ENCODE measurements around the gene PPFIA1.
"Not testable (repeated sequence)": the region's sequence is repeated elsewhere in the genome, so short reads cannot be mapped to it uniquely, and the experiment has no call there.

Gene PPFIA1

DNA sequence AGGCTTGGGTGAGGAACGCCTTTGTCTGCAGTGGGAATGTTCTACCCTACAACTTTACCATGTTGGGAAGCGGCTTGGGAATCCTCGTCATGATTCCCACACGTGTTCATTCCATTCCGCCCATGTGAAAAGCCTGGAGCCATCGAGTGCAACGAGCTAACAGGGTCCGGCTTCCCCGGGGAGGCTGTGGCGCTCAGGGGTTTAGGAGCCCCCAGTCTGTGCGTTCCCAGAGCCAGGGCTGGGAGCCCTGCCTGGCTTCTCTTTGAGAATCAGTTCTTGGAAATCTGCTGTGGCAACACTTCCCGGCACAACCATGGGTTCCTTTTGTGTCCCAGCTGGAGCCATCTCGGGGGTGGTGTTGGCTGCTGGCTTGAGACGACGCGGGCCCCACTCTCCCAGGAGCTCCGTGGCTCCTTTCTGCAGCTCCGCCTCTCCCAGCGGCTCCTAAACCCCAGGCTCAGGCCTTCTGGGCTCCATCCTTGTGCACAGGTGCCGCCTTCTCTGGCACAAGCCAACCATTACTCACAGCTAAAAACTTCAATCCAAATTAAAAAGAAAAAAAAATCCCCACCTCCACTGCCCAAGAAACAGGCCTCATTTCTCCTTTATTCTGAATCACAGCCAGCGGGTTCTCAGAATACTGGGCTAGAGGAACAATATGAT, 18.7 kb upstream of the PPFIA1 start:
- no peak for DNase-seq (ENCODE audit: low read depth)

DNA sequence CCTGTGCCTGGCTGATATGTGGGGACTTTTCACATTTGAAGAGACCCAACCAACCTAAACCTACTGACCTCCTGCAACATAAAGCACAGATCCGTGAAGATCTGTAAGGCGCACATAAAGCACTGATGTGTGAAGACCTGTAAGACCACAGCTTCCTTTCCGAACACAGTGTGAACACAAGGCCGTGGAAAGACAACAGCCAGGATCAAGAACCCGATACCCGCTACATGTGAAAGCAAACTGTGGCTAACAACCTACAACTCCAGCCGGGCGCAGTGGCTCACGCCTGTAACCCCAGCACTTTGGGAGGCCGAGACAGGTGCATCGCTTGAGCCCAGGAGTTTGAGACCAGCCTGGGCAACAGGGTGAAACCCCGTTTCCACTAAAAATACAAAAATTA, 17.6 kb upstream of the PPFIA1 start:
- no peak for DNase-seq (ENCODE audit: low read depth)

- DNase-seq (ENCODE audit: low read depth) = peak; percentile 14
Observed at GRCh38 chr11:70255477-70256116, 14.9 kb upstream of the PPFIA1 start.

DNA sequence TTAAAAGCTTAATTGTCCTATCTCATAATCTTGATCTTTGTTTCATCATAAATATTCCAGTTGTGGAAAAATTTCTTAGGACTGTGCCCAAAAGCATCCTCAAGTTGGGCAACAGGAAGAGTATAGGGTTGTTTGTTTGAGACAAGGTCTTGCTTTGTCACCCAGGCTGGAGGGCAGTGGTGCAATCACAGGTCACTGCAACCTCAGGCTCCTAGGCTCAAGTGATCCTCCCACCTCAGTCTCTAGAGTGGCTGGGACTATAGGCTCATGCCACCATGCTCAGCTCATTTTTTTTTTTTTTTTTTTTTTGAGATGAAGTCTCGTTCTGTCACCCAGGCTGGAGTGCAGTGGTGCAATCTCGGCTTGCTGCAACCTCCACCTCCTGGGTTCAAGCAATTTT, 11.4 kb upstream of the PPFIA1 start:
- DNase-seq (ENCODE audit: low read depth) = not testable (repeated sequence)

- DNase-seq (ENCODE audit: low read depth) = no peak
Observed at GRCh38 chr11:70262951-70263350, 7.5 kb upstream of the PPFIA1 start.

DNA sequence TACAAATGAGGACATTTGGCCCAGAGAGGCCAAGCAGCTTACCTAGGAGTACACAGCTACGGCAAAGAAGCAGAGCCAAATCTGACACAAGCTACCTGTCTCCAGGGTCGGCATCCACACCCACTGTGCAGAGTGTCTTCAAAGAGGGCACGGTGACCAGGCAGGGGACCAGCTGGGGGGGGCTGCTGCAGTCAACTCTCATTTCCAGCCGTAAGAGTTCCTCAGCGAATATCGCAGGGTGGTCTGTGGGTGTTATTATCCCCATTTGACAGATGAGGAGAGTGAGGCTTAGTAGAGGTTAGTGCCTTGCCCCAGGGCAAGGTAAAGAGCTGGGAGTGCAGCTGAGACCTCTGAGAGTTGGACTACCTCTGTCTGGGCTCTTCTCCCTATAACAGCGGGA, 7.1 kb upstream of the PPFIA1 start:
- DNase-seq (ENCODE audit: low read depth) = no peak

DNA sequence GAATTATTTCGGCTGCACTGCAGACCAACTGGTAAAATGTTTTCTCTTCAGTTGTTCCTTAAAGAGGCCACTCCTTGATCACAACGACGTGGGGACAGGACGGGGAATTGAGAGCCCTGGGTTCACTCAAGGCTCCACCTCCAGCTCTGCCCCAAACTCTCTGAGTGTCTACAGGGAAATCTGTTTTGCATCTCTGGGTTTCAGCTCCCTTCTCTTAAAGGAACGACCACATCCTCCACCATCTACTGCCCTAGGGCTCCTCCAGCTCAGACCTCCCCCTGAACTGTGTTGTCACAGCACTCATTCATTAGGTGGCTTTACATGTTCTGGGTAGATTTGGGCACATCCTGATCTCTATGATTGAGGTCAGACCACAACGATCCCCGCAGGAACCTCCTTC, 5.1 kb upstream of the PPFIA1 start:
- DNase-seq (ENCODE audit: low read depth) = no peak

DNA sequence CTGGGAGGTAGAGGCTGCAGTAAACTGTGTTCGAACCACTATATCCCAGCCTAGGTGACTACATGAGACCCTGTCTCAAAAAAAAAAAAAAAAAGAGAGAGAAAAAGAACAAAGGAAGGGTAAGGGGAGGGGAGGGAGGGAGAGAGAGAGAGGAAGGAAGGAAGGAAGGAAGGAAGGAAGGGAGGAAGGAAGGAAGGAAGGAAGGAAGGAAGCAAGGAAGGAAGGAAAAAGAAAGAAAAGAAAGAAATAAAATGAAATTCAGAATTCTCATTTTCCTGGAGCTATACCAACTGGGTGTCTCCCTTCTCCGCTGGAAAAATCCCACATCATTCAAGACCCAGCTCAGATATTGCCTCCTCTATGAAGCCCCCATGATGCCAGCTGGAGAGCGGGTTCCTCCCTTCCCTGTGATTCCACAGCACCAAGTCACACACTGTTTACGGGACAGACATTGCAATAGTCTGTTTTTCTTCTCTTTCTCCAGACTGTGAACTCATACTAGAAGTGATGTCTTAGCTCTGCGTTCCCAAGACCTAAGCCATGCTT, 3.0 kb upstream of the PPFIA1 start:
- no peak for DNase-seq (ENCODE audit: low read depth)

DNA sequence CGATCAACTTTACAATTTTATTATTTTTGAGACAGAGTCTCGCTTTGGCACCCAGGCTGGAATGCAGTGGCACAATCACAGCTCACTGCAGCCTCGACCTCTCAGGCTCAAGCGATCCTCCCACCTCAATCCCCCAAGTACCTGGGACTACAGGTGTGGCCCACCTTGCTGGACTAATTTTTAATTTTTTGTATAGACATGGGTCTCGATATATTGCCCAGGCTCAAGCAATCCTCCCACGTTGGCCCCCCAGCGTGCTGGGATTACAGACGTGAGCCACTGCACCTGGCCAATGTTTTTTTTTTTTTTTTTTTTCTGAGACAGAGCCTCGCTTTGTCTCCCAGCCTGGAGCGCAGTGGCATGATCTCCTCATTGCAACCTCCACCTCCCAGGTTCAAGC, 2.0 kb upstream of the PPFIA1 start:
- DNase-seq (ENCODE audit: low read depth) = no peak

- peak; percentile 67 for DNase-seq (ENCODE audit: low read depth)
Observed at GRCh38 chr11:70270877-70271648, 573 bp downstream of the PPFIA1 start.

DNA sequence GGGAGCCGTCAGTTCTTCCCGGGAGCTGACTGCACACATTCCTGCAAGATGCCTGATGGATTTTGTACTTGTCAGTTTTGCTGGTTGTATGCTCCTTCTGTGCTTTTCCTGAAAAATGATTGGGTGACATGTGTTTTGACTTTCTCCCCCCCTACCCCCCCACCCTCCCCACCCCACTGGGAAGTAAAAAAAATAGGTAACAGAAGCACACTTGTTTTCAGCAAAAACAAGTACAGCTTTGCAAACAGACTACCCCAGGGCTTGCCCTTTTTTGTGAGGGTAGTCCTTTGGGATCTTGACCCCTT, 1.1 kb downstream of the PPFIA1 start:
- no peak for DNase-seq (ENCODE audit: low read depth)

- no peak for DNase-seq (ENCODE audit: low read depth)
Observed at GRCh38 chr11:70272009-70272408, 1.5 kb downstream of the PPFIA1 start.

- no peak for DNase-seq (ENCODE audit: low read depth)
Observed at GRCh38 chr11:70278994-70279393, 8.5 kb downstream of the PPFIA1 start.

DNA sequence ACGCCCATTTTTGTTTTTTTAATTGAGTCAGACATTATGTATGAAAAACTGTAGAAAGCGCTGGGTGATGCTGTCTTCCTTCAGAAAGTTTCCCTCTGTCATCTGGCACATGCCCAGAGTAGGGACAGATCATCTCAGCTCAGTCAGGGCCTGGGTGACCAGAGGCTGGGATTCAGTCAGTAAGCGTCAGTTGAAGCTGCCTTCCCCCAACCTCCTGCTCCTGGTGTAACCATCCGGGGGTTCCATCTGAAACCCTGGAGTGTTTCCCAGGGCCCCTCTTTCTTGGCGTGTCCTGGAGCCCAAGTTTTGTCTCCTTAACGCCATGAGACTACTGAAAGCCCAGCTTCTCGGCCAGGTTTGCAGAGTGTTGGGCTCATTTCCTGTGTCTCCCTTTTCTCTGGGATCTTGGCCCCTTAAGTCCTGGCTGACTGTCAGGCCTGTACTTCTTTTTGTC, 10.7 kb downstream of the PPFIA1 start:
- no peak for DNase-seq (ENCODE audit: low read depth)

DNA sequence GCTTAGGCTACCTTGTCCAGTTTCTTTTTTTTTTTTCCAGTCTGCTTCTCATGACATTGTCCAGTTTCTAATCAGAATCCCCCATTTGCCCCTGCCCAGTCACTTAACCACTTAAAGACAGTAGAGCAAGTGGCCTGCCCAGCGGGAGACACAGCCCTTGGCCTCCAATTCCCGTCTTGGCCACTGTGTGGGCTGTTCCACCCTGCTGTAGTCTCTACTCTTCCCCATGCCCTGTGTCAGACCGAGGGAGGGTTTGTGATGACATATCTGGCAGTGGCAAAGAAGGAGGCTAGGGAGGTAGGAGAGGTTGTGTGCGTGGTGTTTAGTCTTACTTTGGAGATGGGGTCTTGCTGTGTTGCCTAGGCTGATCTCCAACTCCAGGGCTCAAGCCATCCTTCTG, 11.5 kb downstream of the PPFIA1 start:
- no peak for DNase-seq (ENCODE audit: low read depth)

GRCh38 chr11:70288721-70289120, 18.2 kb downstream of the PPFIA1 start:
- no peak for DNase-seq (ENCODE audit: low read depth)

DNA sequence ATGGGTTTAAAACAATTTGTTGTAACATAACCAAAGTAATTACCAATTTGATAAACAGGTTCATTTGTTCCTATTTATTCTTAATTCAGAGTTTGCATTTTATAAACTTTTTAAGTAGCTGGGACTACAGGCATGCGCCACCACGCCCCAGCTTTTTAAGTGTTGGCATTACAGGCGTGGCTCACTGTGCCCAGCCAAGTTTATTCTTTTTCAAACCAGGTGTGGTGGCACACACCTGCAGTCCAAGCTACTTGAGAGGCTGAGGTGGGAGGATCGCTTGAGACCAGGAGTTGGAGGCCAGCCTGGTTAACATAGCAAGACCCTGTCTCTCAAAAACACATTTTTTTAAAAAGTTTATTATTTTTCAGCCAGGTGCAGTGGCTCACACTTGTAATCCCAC, 19.1 kb downstream of the PPFIA1 start:
- no peak for DNase-seq (ENCODE audit: low read depth)

DNA sequence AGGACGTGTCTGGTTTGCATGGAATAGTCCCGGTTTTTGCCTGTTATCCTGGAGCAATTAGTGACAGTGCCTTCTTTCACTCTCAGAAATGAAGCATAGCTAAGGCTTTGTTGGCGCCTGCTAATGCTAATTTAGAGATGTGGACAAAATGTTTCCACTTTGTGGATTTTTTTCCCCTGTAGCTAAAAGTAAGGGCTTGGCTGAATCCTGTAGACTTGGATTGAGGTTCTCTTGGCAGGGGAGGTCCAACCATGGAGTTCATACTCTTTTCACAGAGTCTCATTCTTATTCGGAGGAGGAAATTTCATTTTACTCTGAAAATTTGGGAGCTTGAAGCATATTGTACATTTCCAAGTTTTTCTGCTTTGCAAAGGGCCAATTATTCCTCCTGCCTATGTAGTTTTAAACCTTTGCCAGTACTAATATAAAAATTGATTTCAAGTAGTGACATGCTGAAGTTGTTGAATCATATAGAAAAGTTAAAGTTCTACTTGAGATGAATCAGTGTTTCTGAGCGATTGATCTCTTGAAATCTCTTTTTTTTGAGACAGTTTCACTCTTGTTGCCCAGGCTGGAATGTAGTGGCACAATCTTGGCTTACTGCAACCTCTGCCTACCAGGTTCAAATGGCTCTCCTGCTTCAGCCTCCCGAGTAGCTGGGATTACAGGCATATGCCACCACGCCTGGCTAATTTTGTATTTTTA, 20.0 kb downstream of the PPFIA1 start:
- DNase-seq (ENCODE audit: low read depth) = no peak

DNA sequence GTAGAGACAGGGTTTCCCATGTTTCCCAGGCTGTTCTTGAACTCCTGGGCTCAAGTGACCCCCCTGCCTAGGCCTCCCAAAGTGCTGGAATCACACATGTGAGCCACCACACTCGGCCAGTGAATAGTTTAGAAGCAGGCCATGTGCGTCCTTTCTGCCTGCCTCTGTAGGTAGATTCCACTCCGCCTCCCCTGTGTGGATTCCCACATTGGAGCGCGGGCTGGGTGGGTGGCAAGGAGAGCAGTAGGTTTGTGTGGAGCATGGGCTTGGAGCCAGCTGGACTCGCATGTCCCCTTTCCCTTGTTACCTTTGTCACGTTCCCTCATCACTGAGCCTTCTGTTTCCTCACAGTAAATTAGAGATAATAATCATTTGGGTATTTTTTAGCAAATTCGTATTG, 21.7 kb downstream of the PPFIA1 start:
- no peak for DNase-seq (ENCODE audit: low read depth)

GRCh38 chr11:70292863-70293262, 22.4 kb downstream of the PPFIA1 start:
- no peak for DNase-seq (ENCODE audit: low read depth)

DNA sequence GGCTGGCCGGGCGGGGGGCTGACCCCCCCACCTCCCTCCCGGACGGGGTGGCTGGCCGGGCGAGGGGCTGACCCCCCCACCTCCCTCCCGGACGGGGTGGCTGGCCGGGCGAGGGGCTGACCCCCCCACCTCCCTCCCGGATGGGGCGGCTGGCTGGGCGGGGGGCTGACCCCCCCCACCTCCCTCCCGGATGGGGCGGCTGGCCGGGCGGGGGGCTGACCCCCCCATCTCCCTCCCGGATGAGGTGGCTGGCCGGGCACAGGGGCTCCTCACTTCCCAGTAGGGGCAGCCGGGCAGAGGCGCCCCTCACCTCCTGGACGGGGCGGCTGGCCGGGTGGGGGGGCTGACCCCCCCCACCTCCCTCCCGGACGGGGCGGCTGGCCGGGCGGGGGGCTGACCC, 24.7 kb downstream of the PPFIA1 start:
- not testable (repeated sequence) for DNase-seq (ENCODE audit: low read depth)

GRCh38 chr11:70296681-70297080, 26.2 kb downstream of the PPFIA1 start:
- DNase-seq (ENCODE audit: low read depth) = no peak

DNA sequence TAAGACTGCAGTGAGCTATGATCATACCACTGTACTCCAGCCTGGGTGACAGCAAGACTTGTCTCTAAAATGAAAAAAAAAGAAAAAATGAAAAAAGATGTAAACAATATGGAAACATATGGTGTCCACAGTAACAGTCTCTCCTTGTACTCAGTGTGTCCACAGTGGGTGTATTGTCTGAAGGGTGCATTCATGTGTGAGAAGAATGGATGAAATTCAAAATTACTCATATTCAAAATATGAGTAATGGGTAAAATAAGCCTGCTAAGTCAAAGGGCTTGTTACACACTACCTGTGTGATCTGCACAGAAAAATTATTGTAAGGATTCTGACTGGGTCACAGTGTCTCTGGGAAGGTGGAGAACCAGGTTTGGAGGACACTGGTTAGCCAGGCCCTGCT, 26.9 kb downstream of the PPFIA1 start:
- peak; percentile 40 for DNase-seq (ENCODE audit: low read depth)

Data from amniotic epithelial cell (primary cell).